Suprapubic skin (tissue), 4 donors: ENCODE results near the gene CD2AP. TPM values are rescaled to one million over a fixed set of nuclear protein-coding genes. Genes with fewer than 3 reads are reported as not detected.

Source experiments
- DNase-seq, 2 donors: peaks; one replicate each; pipeline ENCODE4 v3.0.0-alpha.2; 2019; ENCODE audit warnings: low spot score in 2 of 2
- H3K27ac ChIP-seq: fragments of 200-600 bp; sonication (generic); one replicate; pipeline ENCODE4 v1.5.1; 2019
- H3K27me3 ChIP-seq: fragments of 200-600 bp; sonication (generic); one replicate; pipeline ENCODE4 v1.5.1; 2019
- H3K36me3 ChIP-seq: fragments of 200-600 bp; sonication (generic); one replicate; pipeline ENCODE4 v1.5.1; 2019
- H3K4me1 ChIP-seq: fragments of 200-600 bp; sonication (generic); one replicate; pipeline ENCODE4 v1.5.1; 2019
- H3K4me3 ChIP-seq: fragments of 200-600 bp; sonication (generic); one replicate; pipeline ENCODE4 v1.5.1; 2019; ENCODE audit warnings: mild to moderate bottlenecking
- H3K9me3 ChIP-seq: fragments of 200-600 bp; sonication (generic); one replicate; pipeline ENCODE4 v1.5.1; 2019
- CTCF ChIP-seq, 2 donors: fragments of 200-600 bp in 1 of 2; fragments of 450-650 bp in 1 of 2; sonication (generic) in 1 of 2; IDR thresholded peaks; one replicate each; pipeline ENCODE4 v1.5.1; 2016 to 2019; ENCODE audit warnings: antibody characterized with exemption in 2 of 2, mild to moderate bottlenecking in 1 of 2, moderate library complexity in 1 of 2
- EP300 ChIP-seq: sonication (generic); formaldehyde crosslinking; IDR thresholded peaks from one replicate; pipeline ENCODE4 v1.6.1; 2017; ENCODE audit warnings: antibody characterized with exemption
- POLR2A ChIP-seq, 2 donors: fragments of 450-650 bp; IDR thresholded peaks; one replicate each; pipeline ENCODE4 v1.6.1; 2017; ENCODE audit warnings: antibody characterized with exemption in 2 of 2, mild to moderate bottlenecking in 2 of 2, moderate library complexity in 2 of 2
- POLR2AphosphoS5 ChIP-seq, 3 donors: sonication (generic); formaldehyde crosslinking; IDR thresholded peaks; one replicate each; pipeline ENCODE4 v1.6.1; 2017; ENCODE audit warnings: antibody characterized with exemption in 3 of 3
- WGBS: methylation state at CpG from one replicate; pipeline ENCODE4 v1.1.5; 2018; 5-methylcytosine and 5-hydroxymethylcytosine counted together
- total RNA-seq, 4 donors: library from RNA; depleted of rRNA; stranded (reverse); fragments of >200 nt; gene quantifications; one replicate each; pipeline ENCODE4 v1.1.0, GENCODE V29; 2016

The CD2AP gene
- total RNA-seq, 4 donors from 2014 or later = 20.4 to 41.8 (median 28.3) TPM

GRCh38 chr6:47446669-47447330 lies 30.8 kb upstream of the CD2AP start:
- DNase-seq = no peak
- TF ChIP-seq CTCF (IDR thresholded peaks at IDR 0.05) (no peak), POLR2AphosphoS5 (IDR thresholded peaks at IDR 0.05) (no peak), POLR2A (IDR thresholded peaks at IDR 0.05) (no peak), EP300 (no peak)
- H3K36me3 ChIP-seq = no peaks in the 10 kb centered on the region
- no peak overlapping the region for H3K27ac ChIP-seq
- WGBS = 30% methylated on average over 3 of the region's 3 CpGs
- no peaks in the 10 kb centered on the region for H3K27me3 ChIP-seq
- no peak overlapping the region for H3K4me3 ChIP-seq
- H3K4me1 ChIP-seq = no peaks in the 10 kb centered on the region
- no peaks in the 10 kb centered on the region for H3K9me3 ChIP-seq

GRCh38 chr6:47447722-47448121 lies 29.9 kb upstream of the CD2AP start:
- H3K27me3 ChIP-seq = no peaks in the 10 kb centered on the region
- H3K36me3 ChIP-seq = no peaks in the 10 kb centered on the region
- no peaks in the 10 kb centered on the region for H3K4me1 ChIP-seq
- H3K9me3 ChIP-seq = no peaks in the 10 kb centered on the region
- WGBS = 96% methylated on average over 1 of the region's 1 CpG
- DNase-seq = no peak
- H3K4me3 ChIP-seq = no peak overlapping the region
- no peak overlapping the region for H3K27ac ChIP-seq
- TF ChIP-seq CTCF (IDR thresholded peaks at IDR 0.05) = no peak
- TF ChIP-seq POLR2A (IDR thresholded peaks at IDR 0.05) = no peak
- no peak for TF ChIP-seq EP300
- no peak for TF ChIP-seq POLR2AphosphoS5 (IDR thresholded peaks at IDR 0.05)

- no peak for DNase-seq
- TF ChIP-seq EP300 = no peak
- no peak for TF ChIP-seq POLR2A (IDR thresholded peaks at IDR 0.05)
- TF ChIP-seq POLR2AphosphoS5 (IDR thresholded peaks at IDR 0.05) = no peak
- no peak for TF ChIP-seq CTCF (IDR thresholded peaks at IDR 0.05)
- no peaks in the 10 kb centered on the region for H3K9me3 ChIP-seq
Measured at GRCh38 chr6:47451162-47451561, 26.4 kb upstream of the CD2AP start.

GRCh38 chr6:47452899-47453298 lies 24.7 kb upstream of the CD2AP start:
- no peaks in the 10 kb centered on the region for H3K9me3 ChIP-seq
- no peak overlapping the region for H3K4me3 ChIP-seq
- 83% methylated on average over 2 of the region's 2 CpGs for WGBS
- H3K27ac ChIP-seq = no peak overlapping the region
- H3K27me3 ChIP-seq = no peaks in the 10 kb centered on the region
- H3K4me1 ChIP-seq = peaks cover 2% of the 10 kb centered on the region
- no peaks in the 10 kb centered on the region for H3K36me3 ChIP-seq
- TF ChIP-seq EP300 (no peak), CTCF (IDR thresholded peaks at IDR 0.05) (no peak)
- DNase-seq = no peak

More at GRCh38 chr6:47451162-47451561, 26.4 kb upstream of the CD2AP start:
- Histone ChIP-seq H3K4me3 (no peak overlapping the region), H3K4me1 (peaks cover 2% of the 10 kb centered on the region), H3K27me3 (no peaks in the 10 kb centered on the region), H3K27ac (no peak overlapping the region), H3K36me3 (no peaks in the 10 kb centered on the region)
- WGBS = 94% methylated on average over 2 of the region's 2 CpGs

GRCh38 chr6:47453372-47453936 lies 24.1 kb upstream of the CD2AP start:
- no peak overlapping the region for H3K4me3 ChIP-seq
- no peak for DNase-seq
- H3K36me3 ChIP-seq = no peaks in the 10 kb centered on the region
- H3K27ac ChIP-seq = no peak overlapping the region
- 93% methylated on average over 4 of the region's 4 CpGs for WGBS
- H3K9me3 ChIP-seq = no peaks in the 10 kb centered on the region
- H3K4me1 ChIP-seq = peaks cover 2% of the 10 kb centered on the region
- H3K27me3 ChIP-seq = no peaks in the 10 kb centered on the region
- TF ChIP-seq EP300 = no peak
- no peak for TF ChIP-seq POLR2A (IDR thresholded peaks at IDR 0.05)
- TF ChIP-seq POLR2AphosphoS5 (IDR thresholded peaks at IDR 0.05) = no peak
- no peak for TF ChIP-seq CTCF (IDR thresholded peaks at IDR 0.05)
